GM12892 (cell line): ENCODE measurements around the gene ADD1.

Source experiments
- POLR2A ChIP-seq: IDR thresholded peaks from 2 replicates; pipeline ENCODE4 v1.6.1; 2011; ENCODE audit warnings: low read depth, low read length, control low read depth
- TAF1 ChIP-seq: IDR thresholded peaks from 2 replicates; pipeline ENCODE4 v1.6.1; 2011; ENCODE audit warnings: low read depth, mild to moderate bottlenecking, control low read depth, low read length, borderline replicate concordance

DNA sequence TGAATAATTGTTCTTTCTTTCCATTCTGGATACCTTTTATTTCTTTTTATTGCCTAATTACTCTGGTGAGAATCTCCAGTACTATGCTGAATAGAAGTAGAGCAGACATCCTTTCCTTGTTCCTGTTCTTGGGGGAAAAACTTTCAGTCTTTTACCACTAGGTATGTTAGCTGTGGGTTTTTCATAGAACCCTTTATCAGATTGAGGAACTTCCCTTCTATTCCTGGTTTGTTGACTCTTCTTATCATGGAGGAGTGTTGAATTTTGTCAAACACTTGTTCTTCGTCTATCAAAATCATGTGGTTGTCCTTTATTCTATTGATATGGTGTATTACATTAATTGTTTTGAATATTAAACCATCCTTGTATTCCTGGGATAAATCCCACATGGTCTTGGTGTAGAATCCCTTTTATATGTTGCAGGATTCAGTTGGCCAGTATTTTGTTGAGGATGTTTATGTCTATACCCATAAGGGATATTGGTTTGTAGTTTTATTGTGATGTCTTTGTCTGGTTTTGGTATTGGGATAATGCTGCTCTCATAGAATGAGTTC lies 27.2 kb upstream of the ADD1 start:
- no peak for TF ChIP-seq TAF1
- TF ChIP-seq POLR2A: no peak
